ENCODE results near the gene LRRC46. TPM values are rescaled to one million over a fixed set of nuclear protein-coding genes. Genes with fewer than 3 reads are reported as not detected.

The LRRC46 gene
- total and polyA plus RNA-seq, 2 of the 4 experiments (the other 2 are of a cell fraction): 0.77 TPM; not detected in 1

DNA sequence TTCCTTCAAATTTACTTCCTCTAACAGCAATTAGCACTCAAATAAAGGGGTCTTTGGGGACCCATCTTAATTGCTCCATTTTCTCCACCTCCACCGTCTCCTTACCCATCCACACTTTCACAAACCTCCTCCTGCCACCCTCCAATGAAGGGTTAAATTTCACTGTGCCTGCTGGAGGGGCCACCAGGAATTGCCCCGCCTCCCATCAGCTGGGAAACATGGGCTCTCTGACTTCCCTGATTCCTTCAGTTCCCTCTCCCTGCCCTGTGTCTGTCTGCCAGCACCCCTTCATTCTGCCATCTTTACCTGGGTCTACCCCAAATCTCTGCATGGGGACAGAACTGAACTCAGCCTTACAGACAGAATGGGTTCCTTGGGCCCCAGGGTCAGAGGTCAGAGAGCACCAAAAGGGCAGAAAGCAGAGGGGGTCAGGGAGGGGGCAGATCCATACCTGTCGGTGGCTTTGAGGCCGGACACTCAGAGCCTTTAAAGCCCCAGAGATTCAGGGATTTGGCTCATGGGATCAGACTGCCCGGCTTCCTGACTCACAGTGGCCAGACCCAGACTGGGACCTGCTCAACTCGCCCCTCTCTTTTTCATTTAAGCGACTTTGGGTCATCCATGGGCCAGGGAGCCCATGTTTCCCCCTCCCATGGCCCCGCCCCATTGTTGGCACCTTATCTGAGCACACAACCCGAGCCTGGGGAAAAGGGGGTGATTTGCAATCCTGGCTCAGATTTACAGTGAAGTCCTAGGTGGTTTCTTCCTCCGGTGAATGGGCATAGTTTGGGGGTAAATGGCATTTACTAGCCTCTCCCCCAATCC is 46.9 kb downstream of the LRRC46 start:
- Histone ChIP-seq H2BK5ac (ENCODE audit: low read depth, low read length, poor library complexity, severe bottlenecking) (no peak overlapping the region), H4K20me1 (ENCODE audit: insufficient read depth, low read length) (no peaks in the 10 kb centered on the region), H2BK120ac (ENCODE audit: low read depth, low read length) (no peak overlapping the region), H3K4me2 (ENCODE audit: low read depth, low read length) (no peak overlapping the region), H3K4me3 (ENCODE audit: insufficient read depth, low read depth, low read length) (no peak overlapping the region), H3K79me1 (ENCODE audit: low read depth in 1 of 2, low read length in 2 of 2) (no peaks in the 10 kb centered on the region), H3K27me3 (ENCODE audit: control insufficient read depth, insufficient read depth, low read length) (peaks cover 12% of the 10 kb centered on the region), H3K4ac (ENCODE audit: low read depth, low read length) (no peak overlapping the region), H4K91ac (ENCODE audit: insufficient read depth, low read depth, low read length) (no peak overlapping the region), H2BK20ac (ENCODE audit: low read depth, low read length) (no peak overlapping the region), H2AK9ac (replicated peaks; ENCODE audit: low read depth, low read length, poor library complexity) (peak overlapping the region; percentile 79), H2AK5ac (ENCODE audit: low read depth, low read length) (no peak overlapping the region), H3K18ac (ENCODE audit: low read depth, low read length) (no peak overlapping the region), H3K23ac (ENCODE audit: low read depth, low read length) (no peak overlapping the region), H2BK15ac (ENCODE audit: low read depth, low read length) (no peak overlapping the region; the same call in 2 of the 3 replicates), H3K9me1 (ENCODE audit: insufficient read depth, low read length) (no peaks in the 10 kb centered on the region), H3K9me3 (ENCODE audit: control insufficient read depth, insufficient read depth, low read length) (no peaks in the 10 kb centered on the region), H3K56ac (ENCODE audit: extremely low read depth, insufficient read depth, low read length) (no peak overlapping the region), H3K36me3 (ENCODE audit: control insufficient read depth, insufficient read depth, low read length) (no peaks in the 10 kb centered on the region), H3K4me1 (ENCODE audit: control insufficient read depth, insufficient read depth, low read length) (peaks cover 17% of the 10 kb centered on the region), H3K9ac (ENCODE audit: low read depth, low read length) (no peak overlapping the region), H3K14ac (replicated peaks; ENCODE audit: low read depth, low read length) (0 out of 2 replicates have a peak overlapping the region, but pooled peaks have one; percentile 15), H2AFZ (replicated peaks; ENCODE audit: low read length, poor library complexity) (peak overlapping the region; percentile 52), H4K5ac (ENCODE audit: low read depth, low read length) (no peak overlapping the region; the same call in 1 of the 2 replicates), H3K27ac (ENCODE audit: insufficient read depth, low read length) (no peak overlapping the region), H4K8ac (ENCODE audit: low read depth in 2 of 2, low read length in 2 of 2) (peak overlapping the region in 1 of 2 experiments; percentile 16; a peak in 1 of 4 replicates)
- ChIA-PET POLR2A (ENCODE audit: unreplicated experiment) (no interaction called here), CTCF (no interaction called here)
- no TSS peak for BruUV-seq (replicated peaks)
- no peak for TF ChIP-seq NFE2L2 (IDR thresholded peaks at IDR 0.05; ENCODE audit: low read depth, low read length)
- TF ChIP-seq CHD1 (IDR thresholded peaks at IDR 0.05; ENCODE audit: low read depth, low read length): no peak
- no peak for TF ChIP-seq SMC3 (IDR thresholded peaks at IDR 0.05; ENCODE audit: low read depth, low read length)
- no peak for TF ChIP-seq MAFK (IDR thresholded peaks at IDR 0.05; ENCODE audit: low read depth, low read length)
- no peak for TF ChIP-seq RFX5 (IDR thresholded peaks at IDR 0.05; ENCODE audit: low read depth, low read length)
- TF ChIP-seq, protein P1, sequence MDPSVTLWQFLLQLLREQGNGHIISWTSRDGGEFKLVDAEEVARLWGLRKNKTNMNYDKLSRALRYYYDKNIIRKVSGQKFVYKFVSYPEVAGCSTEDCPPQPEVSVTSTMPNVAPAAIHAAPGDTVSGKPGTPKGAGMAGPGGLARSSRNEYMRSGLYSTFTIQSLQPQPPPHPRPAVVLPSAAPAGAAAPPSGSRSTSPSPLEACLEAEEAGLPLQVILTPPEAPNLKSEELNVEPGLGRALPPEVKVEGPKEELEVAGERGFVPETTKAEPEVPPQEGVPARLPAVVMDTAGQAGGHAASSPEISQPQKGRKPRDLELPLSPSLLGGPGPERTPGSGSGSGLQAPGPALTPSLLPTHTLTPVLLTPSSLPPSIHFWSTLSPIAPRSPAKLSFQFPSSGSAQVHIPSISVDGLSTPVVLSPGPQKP (IDR thresholded peaks at IDR 0.05; ENCODE audit: borderline replicate concordance, low read depth, low read length): no peak
- TF ChIP-seq MAZ (IDR thresholded peaks at IDR 0.05; ENCODE audit: borderline replicate concordance, low read depth, low read length): no peak
- TF ChIP-seq, protein P2, sequence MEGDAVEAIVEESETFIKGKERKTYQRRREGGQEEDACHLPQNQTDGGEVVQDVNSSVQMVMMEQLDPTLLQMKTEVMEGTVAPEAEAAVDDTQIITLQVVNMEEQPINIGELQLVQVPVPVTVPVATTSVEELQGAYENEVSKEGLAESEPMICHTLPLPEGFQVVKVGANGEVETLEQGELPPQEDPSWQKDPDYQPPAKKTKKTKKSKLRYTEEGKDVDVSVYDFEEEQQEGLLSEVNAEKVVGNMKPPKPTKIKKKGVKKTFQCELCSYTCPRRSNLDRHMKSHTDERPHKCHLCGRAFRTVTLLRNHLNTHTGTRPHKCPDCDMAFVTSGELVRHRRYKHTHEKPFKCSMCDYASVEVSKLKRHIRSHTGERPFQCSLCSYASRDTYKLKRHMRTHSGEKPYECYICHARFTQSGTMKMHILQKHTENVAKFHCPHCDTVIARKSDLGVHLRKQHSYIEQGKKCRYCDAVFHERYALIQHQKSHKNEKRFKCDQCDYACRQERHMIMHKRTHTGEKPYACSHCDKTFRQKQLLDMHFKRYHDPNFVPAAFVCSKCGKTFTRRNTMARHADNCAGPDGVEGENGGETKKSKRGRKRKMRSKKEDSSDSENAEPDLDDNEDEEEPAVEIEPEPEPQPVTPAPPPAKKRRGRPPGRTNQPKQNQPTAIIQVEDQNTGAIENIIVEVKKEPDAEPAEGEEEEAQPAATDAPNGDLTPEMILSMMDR (conservative IDR thresholded peaks at IDR 0.05; ENCODE audit: low read depth, low read length): no peak
- TF ChIP-seq POLR2A (IDR thresholded peaks at IDR 0.05; ENCODE audit: low read depth, low read length): no peak
- no peak for TF ChIP-seq MXI1 (IDR thresholded peaks at IDR 0.05; ENCODE audit: borderline replicate concordance, low read depth, low read length)
- no peak for TF ChIP-seq FOS (IDR thresholded peaks at IDR 0.05; ENCODE audit: low read depth, low read length)
- no peak for DNase-seq
- in situ Hi-C loops (cut with MboI; ENCODE audit: low sequenced_read_pairs) (no loop called here), intact Hi-C loops (cut with micrococcal nuclease) (no loop called here), dilution Hi-C loops (cut with HindIII; ENCODE audit: low sequenced_read_pairs, unreplicated experiment) (no loop called here)
- no peak for ATAC-seq (ENCODE audit: low read depth)
- WGBS, 2 experiments (ENCODE audit: extremely low coverage in 2 of 2, insufficient read length in 1 of 2): 45% methylated on average over 4 of the region's 10 CpGs; no CpG with 5 or more reads in 1 of the 2 experiments

Measured in IMR-90 (cell line).